Fibroblast of lung (primary cell): ENCODE measurements around the gene ACY1. TPM values are rescaled to one million over a fixed set of nuclear protein-coding genes. Genes with fewer than 3 reads are reported as not detected.
A peak's percentile ranks its signal among the peaks of the same experiment; 100 is the strongest.

Experiments used
- DNase-seq, 2 donors: peaks; one replicate each; pipeline versions ENCODE4 v3.0.0 to v3.0.0-alpha.2; 2010; ENCODE audit warnings: low read depth in 2 of 2
- H2AFZ ChIP-seq: 2 replicates; pipeline ENCODE4 v1.5.1; 2012; ENCODE audit warnings: low read length, control low read depth, inconsistent platforms
- H3K27ac ChIP-seq: 2 replicates; pipeline ENCODE4 v1.5.1; 2011; ENCODE audit warnings: low read length, control low read depth; ENCODE audit not compliant: insufficient read depth
- H3K27me3 ChIP-seq: 2 replicates; pipeline ENCODE4 v1.5.1; 2011; ENCODE audit warnings: mild to moderate bottlenecking, low read length; ENCODE audit not compliant: control insufficient read depth, insufficient read depth
- H3K36me3 ChIP-seq: 2 replicates; pipeline ENCODE4 v1.5.1; 2011; ENCODE audit warnings: low read length; ENCODE audit not compliant: control insufficient read depth, insufficient read depth
- H3K4me1 ChIP-seq: 2 replicates; pipeline ENCODE4 v1.5.1; 2011; ENCODE audit warnings: low read length; ENCODE audit not compliant: control insufficient read depth, insufficient read depth; ENCODE audit errors: extremely low read depth
- H3K4me2 ChIP-seq: 2 replicates; pipeline ENCODE4 v1.5.1; 2011; ENCODE audit warnings: low read length, control low read depth; ENCODE audit not compliant: insufficient read depth; ENCODE audit errors: extremely low read depth
- H3K4me3 ChIP-seq, 4 experiments: fragments of 200-600 bp in 1 of 4; sonication (generic) in 1 of 4; replicated peaks in 1 of 4; 2 replicates each; pipeline ENCODE4 v1.5.1; 2011 to 2016; ENCODE audit warnings: low read length in 4 of 4, low read depth in 3 of 4, mild to moderate bottlenecking in 3 of 4, control low read depth in 2 of 4, inconsistent platforms in 1 of 4, mixed read lengths in 1 of 4; ENCODE audit not compliant: insufficient read depth in 1 of 4; ENCODE audit errors: control extremely low read depth in 1 of 4
- H3K79me2 ChIP-seq: 2 replicates; pipeline ENCODE4 v1.5.1; 2012; ENCODE audit warnings: mild to moderate bottlenecking, low read length, inconsistent platforms; ENCODE audit not compliant: control insufficient read depth, insufficient read depth
- H3K9ac ChIP-seq: 2 replicates; pipeline ENCODE4 v1.5.1; 2011; ENCODE audit warnings: mild to moderate bottlenecking, low read length, control low read depth; ENCODE audit not compliant: insufficient read depth
- H3K9me3 ChIP-seq: 2 replicates; pipeline ENCODE4 v1.5.1; 2012; ENCODE audit warnings: low read depth, low read length; ENCODE audit not compliant: control insufficient read depth, insufficient read depth
- H4K20me1 ChIP-seq: 2 replicates; pipeline ENCODE4 v1.5.1; 2011; ENCODE audit warnings: low read length; ENCODE audit not compliant: control insufficient read depth, insufficient read depth; ENCODE audit errors: extremely low read depth
- CTCF ChIP-seq, 2 donors: IDR thresholded peaks in 1 of 2; conservative IDR thresholded peaks in 1 of 2; 1 replicate in 1 of 2; 2 replicates in 1 of 2; pipeline ENCODE4 v1.5.1; 2011 to 2012; ENCODE audit warnings: low read length in 2 of 2, control low read depth in 1 of 2, inconsistent platforms in 1 of 2, low read depth in 1 of 2, mild to moderate bottlenecking in 1 of 2
- EZH2 ChIP-seq: IDR thresholded peaks from 2 replicates; pipeline ENCODE4 v1.5.1; 2012; ENCODE audit warnings: low read length, control low read depth, mild to moderate bottlenecking; ENCODE audit errors: missing control alignments
- polyA plus RNA-seq, 2 donors: library from polyadenylated mRNA; depleted of rRNA in 1 of 2; stranded (reverse) in 1 of 2; unstranded in 1 of 2; fragments of >200 nt; gene quantifications; 2 replicates each; pipeline ENCODE4 v1.2.1, GENCODE V29; 2011 to 2012; ENCODE audit warnings: missing spikeins in 1 of 2
- total RNA-seq: library from RNA; depleted of rRNA; stranded (reverse); fragments of >200 nt; gene quantifications from 2 replicates; pipeline ENCODE4 v1.2.1, GENCODE V29; 2014

The ACY1 gene
- total and polyA plus RNA-seq, 2 donors (not counting 1 experiment from before 2014, with no cell fraction given), result 21.4 to 40.3 TPM

DNA sequence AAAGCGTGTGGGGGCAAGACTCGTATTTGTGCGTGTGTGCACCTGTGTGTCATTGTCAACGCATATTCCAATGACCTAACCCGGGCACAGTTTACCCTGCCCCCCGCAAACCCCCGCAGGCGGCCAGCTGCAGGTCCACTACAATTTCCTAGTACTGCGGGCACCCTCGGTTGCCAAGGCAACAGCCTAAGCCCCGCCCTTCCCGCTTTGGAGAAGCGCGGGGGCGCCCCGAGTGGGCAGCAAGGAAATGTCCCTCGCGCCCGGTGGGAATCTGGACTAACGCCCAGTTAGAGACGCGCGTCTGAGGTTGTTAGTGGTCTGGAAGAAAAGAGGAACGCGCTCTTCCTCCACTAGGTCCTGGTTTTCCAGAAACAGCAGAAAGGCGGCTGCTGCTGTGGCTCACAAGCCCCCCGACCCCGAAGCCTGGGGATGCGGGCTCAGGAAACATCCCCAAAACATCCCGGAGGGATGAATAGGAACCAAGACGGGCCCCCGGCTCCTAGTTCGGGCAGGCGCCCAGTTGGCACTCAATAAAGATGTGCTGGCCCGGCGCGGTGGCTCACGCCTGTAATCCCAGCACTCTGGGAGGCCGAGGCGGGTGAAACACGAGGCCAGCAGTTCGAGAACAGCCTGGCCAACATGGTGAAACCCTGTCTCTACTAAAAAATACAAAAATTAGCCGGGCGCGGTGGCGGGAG, 7.3 kb upstream of the ACY1 start:
- Histone ChIP-seq H3K36me3 (peaks cover 3% of the 10 kb centered on the region), H3K9ac (no peak overlapping the region), H2AFZ (no peak overlapping the region), H3K27ac (no peak overlapping the region), H4K20me1 (no peaks in the 10 kb centered on the region), H3K4me1 (peaks cover 13% of the 10 kb centered on the region), H3K4me2 (peak overlapping the region; percentile 95), H3K79me2 (peaks cover 2% of the 10 kb centered on the region), H3K4me3 (peak overlapping the region; percentile 19 to 93 (median 42)), H3K9me3 (no peaks in the 10 kb centered on the region), H3K27me3 (no peaks in the 10 kb centered on the region)
- peak; percentile 9 to 17 for TF ChIP-seq CTCF (conservative IDR thresholded peaks at IDR 0.05 in 1 of 2, IDR thresholded peaks at IDR 0.05 in 1 of 2; ENCODE audit: low read depth in 1 of 2, low read length in 2 of 2)
- no peak for TF ChIP-seq EZH2
- DNase-seq, result peak; percentile 69 to 73

GRCh38 chr3:51977446-51978142, 5.7 kb upstream of the ACY1 start:
- no peak overlapping the region for H3K27ac ChIP-seq
- H3K36me3 ChIP-seq, result peaks cover 1% of the 10 kb centered on the region
- H3K27me3 ChIP-seq, result no peaks in the 10 kb centered on the region
- TF ChIP-seq EZH2, result no peak
- TF ChIP-seq CTCF (conservative IDR thresholded peaks at IDR 0.05 in 1 of 2, IDR thresholded peaks at IDR 0.05 in 1 of 2; ENCODE audit: low read depth in 1 of 2, low read length in 2 of 2), result no peak
- peaks cover 6% of the 10 kb centered on the region for H3K79me2 ChIP-seq
- DNase-seq, result no peak
- H2AFZ ChIP-seq, result no peak overlapping the region
- H3K4me1 ChIP-seq, result peaks cover 13% of the 10 kb centered on the region
- no peak overlapping the region for H3K4me3 ChIP-seq
- no peaks in the 10 kb centered on the region for H4K20me1 ChIP-seq
- H3K4me2 ChIP-seq, result no peak overlapping the region
- H3K9ac ChIP-seq, result no peak overlapping the region
- H3K9me3 ChIP-seq, result no peaks in the 10 kb centered on the region

- Histone ChIP-seq H3K4me2 (no peak overlapping the region), H3K36me3 (peaks cover 1% of the 10 kb centered on the region), H4K20me1 (no peaks in the 10 kb centered on the region), H3K27me3 (no peaks in the 10 kb centered on the region), H3K4me3 (no peak overlapping the region), H3K9ac (no peak overlapping the region), H3K4me1 (peaks cover 13% of the 10 kb centered on the region), H2AFZ (no peak overlapping the region), H3K79me2 (peaks cover 6% of the 10 kb centered on the region), H3K27ac (no peak overlapping the region), H3K9me3 (no peaks in the 10 kb centered on the region)
- TF ChIP-seq EZH2 (no peak), CTCF (conservative IDR thresholded peaks at IDR 0.05 in 1 of 2, IDR thresholded peaks at IDR 0.05 in 1 of 2; ENCODE audit: low read depth in 1 of 2, low read length in 2 of 2) (no peak)
- DNase-seq, result no peak
These were observed 5.2 kb upstream of the ACY1 start for GRCh38 chr3:51978143-51978502.
